K562 (cell line): ENCODE measurements around the gene DCAF15. TPM values are rescaled to one million over a fixed set of nuclear protein-coding genes. Genes with fewer than 3 reads are reported as not detected.
A peak's percentile ranks its signal among the peaks of the same experiment; 100 is the strongest.

Source experiments
- ATAC-seq: fragments of 200-7000 bp; cut with Tn5 transposase; 3 replicates; pipeline ENCODE4 v1.9.1; 2020; ENCODE audit warnings: moderate library complexity
- BruUV-seq: library from RNA; stranded (reverse); fragments of 400-500 nt; replicated peaks from 2 replicates; lab custom pipeline; 2021; lab: Mats Ljungman, UMichigan
- CTCF ChIA-PET: fragments of 300-600 bp; formaldehyde crosslinking; extraction: SDS; loops from one replicate; lab custom pipeline; 2021; ENCODE audit warnings: low intra/inter-chr PET ratio; lab: Yijun Ruan, JAX
- POLR2A ChIA-PET: fragments of 300-600, 350-650 bp; sonication (Branson Sonifier 250); formaldehyde crosslinking; extraction: SDS; loops from one replicate; lab custom pipeline; 2021; ENCODE audit warnings: antibody characterized with exemption, inconsistent platforms; lab: Yijun Ruan, JAX
- DNase-seq, 4 experiments: peaks; one replicate each; pipeline versions ENCODE4 v3.0.0 to v3.0.0-alpha.2; 2011 to 2018; ENCODE audit warnings: low spot score in 3 of 4, mixed read lengths in 3 of 4; ENCODE audit errors: extremely low read depth in 1 of 4
- FAIRE-seq: peaks from 2 replicates; lab custom pipeline; 2011; peaks lifted over from hg19 to GRCh38; lab: Jason Lieb, UNC
- H2AFZ ChIP-seq: 2 replicates; pipeline ENCODE4 v1.6.0; 2011; ENCODE audit warnings: low read depth, low read length, control low read depth, inconsistent platforms
- H3K27ac ChIP-seq: fragments of 200-600 bp; 3 replicates; pipeline ENCODE4 v1.8.0; 2011; ENCODE audit warnings: low read depth, mild to moderate bottlenecking, control low read depth, inconsistent platforms, low read length, moderate library complexity, mixed read lengths; ENCODE audit errors: extremely low read depth
- H3K27me3 ChIP-seq, 2 experiments: fragments of 300-600 bp in 1 of 2; 2 replicates in 1 of 2; 3 replicates in 1 of 2; pipeline versions ENCODE4 v1.6.0 to v1.8.0; 2011; ENCODE audit warnings: inconsistent platforms in 2 of 2, low read length in 2 of 2, mild to moderate bottlenecking in 1 of 2, mixed read lengths in 1 of 2, moderate library complexity in 1 of 2; ENCODE audit not compliant: control insufficient read depth in 2 of 2, insufficient read depth in 2 of 2
- H3K36me3 ChIP-seq: fragments of 300-600 bp; 3 replicates; pipeline ENCODE4 v1.8.0; 2011; ENCODE audit warnings: mild to moderate bottlenecking, low read length, inconsistent platforms; ENCODE audit not compliant: control insufficient read depth, insufficient read depth
- H3K4me1 ChIP-seq, 2 experiments: fragments of 200-600 bp in 1 of 2; replicated peaks in 1 of 2; 2 replicates in 1 of 2; 3 replicates in 1 of 2; pipeline versions ENCODE4 v1.5.1 to v1.8.0; 2011; ENCODE audit warnings: inconsistent platforms in 2 of 2, low read length in 2 of 2, mild to moderate bottlenecking in 1 of 2, mixed read lengths in 1 of 2, moderate library complexity in 1 of 2; ENCODE audit not compliant: control insufficient read depth in 2 of 2, insufficient read depth in 2 of 2
- H3K4me2 ChIP-seq: 2 replicates; pipeline ENCODE4 v1.6.1; 2011; ENCODE audit warnings: low read length, control low read depth, inconsistent platforms, mixed read lengths; ENCODE audit not compliant: insufficient read depth
- H3K4me3 ChIP-seq: fragments of 200-600 bp; sonication (generic), shearing (Covaris generic); 2 replicates; pipeline ENCODE4 v1.5.1; 2016; ENCODE audit warnings: control low read depth, inconsistent platforms
- H3K79me2 ChIP-seq: fragments of 200-600 bp; 3 replicates; pipeline ENCODE4 v1.8.0; 2011; ENCODE audit warnings: low read length, inconsistent platforms; ENCODE audit not compliant: control insufficient read depth, insufficient read depth
- H3K9ac ChIP-seq, 2 experiments: 2 replicates each; pipeline versions ENCODE4 v1.6.0 to v1.6.1; 2011; ENCODE audit warnings: low read depth in 2 of 2, low read length in 2 of 2, control low read depth in 1 of 2, inconsistent platforms in 1 of 2, mild to moderate bottlenecking in 1 of 2, mixed read lengths in 1 of 2; ENCODE audit not compliant: insufficient read depth in 1 of 2
- H3K9me1 ChIP-seq: one replicate; pipeline ENCODE4 v1.6.0; 2011; ENCODE audit warnings: inconsistent platforms, mild to moderate bottlenecking, low read length, moderate library complexity; ENCODE audit not compliant: control insufficient read depth, insufficient read depth
- H3K9me3 ChIP-seq: replicated peaks from 2 replicates; pipeline ENCODE4 v1.5.1; 2011; ENCODE audit warnings: low read depth, low read length, inconsistent platforms; ENCODE audit not compliant: control insufficient read depth, insufficient read depth
- H4K20me1 ChIP-seq: replicated peaks from 2 replicates; pipeline ENCODE4 v1.6.1; 2011; ENCODE audit warnings: low read length, inconsistent platforms, mixed read lengths; ENCODE audit not compliant: control insufficient read depth, insufficient read depth
- ZNF586 ChIP-seq: fragments of 450-650 bp; formaldehyde crosslinking; conservative IDR thresholded peaks from 2 replicates; pipeline ENCODE4 v1.4.0; 2020; ENCODE audit warnings: mild to moderate bottlenecking, moderate library complexity
- WGBS: fragments of 100-300 bp; shearing (Covaris generic); methylation state at CpG from one replicate; pipeline ENCODE4 v1.1.6; 2016; ENCODE audit warnings: low coverage, mixed read lengths; ENCODE audit not compliant: insufficient coverage; ENCODE audit errors: missing lambda C conversion rate; 5-methylcytosine and 5-hydroxymethylcytosine counted together
- in situ Hi-C: fragments of 300-500 bp; cut with MboI; formaldehyde crosslinking; loops from 4 replicates; pipeline ENCODE4 v1.15.0; 2018; ENCODE audit warnings: inconsistent platforms, mixed read lengths
- intact Hi-C: fragments of 100-400 bp; cut with micrococcal nuclease; formaldehyde crosslinking; loops from 2 replicates; pipeline ENCODE4 v1.14.2; 2022
- polyA plus RNA-seq, 8 experiments: library from polyadenylated mRNA; depleted of rRNA in 4 of 8; stranded (reverse) in 5 of 8; unstranded in 3 of 8; fragments of >200 nt; fragmentation: Nextera tagmentation in 2 of 8; fragmentation: Illumina TruSeq in 1 of 8; extraction: Ambion mirVana in 2 of 8; extraction: Trizol in 1 of 8; gene quantifications; 2 replicates each; pipeline versions ENCODE4 v1.2.1 to v1.2.3, GENCODE V29; 2011 to 2014; ENCODE audit warnings: inconsistent platforms in 1 of 8, missing spikeins in 1 of 8
- total RNA-seq, 7 experiments: library from RNA; depleted of rRNA in 6 of 7; stranded (reverse); fragments of >200 nt in 6 of 7; fragmentation: Illumina TruSeq in 2 of 7; extraction: Trizol in 2 of 7; gene quantifications; 2 replicates each; pipeline versions ENCODE4 v1.2.1 to v1.2.3, GENCODE V29; 2011 to 2021; ENCODE audit warnings: low replicate concordance in 1 of 7
- TF ChIP-seq, protein P1 (sequence below), 2 experiments: fragments of 450-650 bp in 1 of 2; sonication (generic) in 1 of 2; formaldehyde crosslinking in 1 of 2; IDR thresholded peaks in 1 of 2; conservative IDR thresholded peaks in 1 of 2; 2 replicates each; pipeline versions ENCODE4 v1.6.1 to v1.8.1; 2016 to 2023; ENCODE audit warnings: mild to moderate bottlenecking in 2 of 2, moderate library complexity in 2 of 2, inconsistent platforms in 1 of 2, missing genetic modification reagents in 1 of 2
- TF ChIP-seq, protein P2 (sequence below): fragments of 200-800 bp; sonication (Bioruptor generic); IDR thresholded peaks from 2 replicates; pipeline ENCODE4 v1.6.1; 2017; ENCODE audit warnings: missing genetic modification characterization, missing compliant biosample characterization

Gene DCAF15
- total and polyA plus RNA-seq, 9 of the 15 experiments (the other 6 are each of a cell fraction or from before 2014, with no cell fraction given) = 0.17 to 68.5 (median 27.7) TPM

DNA sequence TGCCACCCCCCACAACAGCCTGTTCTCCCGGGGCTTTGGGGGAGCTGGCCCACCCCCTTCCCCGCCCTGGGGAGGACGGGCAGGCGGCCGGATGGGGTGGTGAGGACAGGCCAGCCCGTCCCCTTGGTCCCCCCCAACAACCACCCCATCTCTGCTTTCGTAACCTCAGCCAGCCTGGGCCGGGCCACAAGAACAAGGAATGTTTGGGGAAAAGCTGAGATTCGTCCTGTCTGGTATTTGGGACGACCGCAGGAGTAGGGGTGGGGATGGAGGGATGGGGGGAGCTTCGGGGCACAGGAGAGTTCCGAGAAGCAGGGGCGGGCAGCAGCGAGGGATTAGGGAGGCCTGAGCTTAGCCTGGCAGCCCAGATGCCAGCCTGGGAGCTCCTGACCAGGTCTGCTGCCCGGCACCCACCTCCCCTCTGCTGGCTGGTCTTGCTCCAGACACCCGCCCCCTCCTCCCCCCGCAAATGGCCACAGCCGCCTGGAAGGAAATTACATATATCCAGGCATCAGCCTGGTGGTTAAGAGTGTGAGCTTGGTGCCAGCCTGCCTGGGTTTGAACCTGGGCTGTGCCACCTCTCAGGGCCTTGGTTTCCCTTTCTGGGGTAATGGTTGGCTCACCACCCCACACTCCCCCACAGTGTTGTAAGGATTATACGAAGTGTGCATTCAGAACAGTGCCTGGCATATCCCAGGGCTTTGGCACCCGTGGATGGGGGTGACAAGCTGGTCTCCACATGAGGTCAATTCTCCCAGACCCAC is 13.8 kb upstream of the DCAF15 start, which contains the start of gene PODNL1:
Gene PODNL1, minus strand, starts transcription at position 117 of the 764 bp plus-strand sequence. CDS start 236 bp downstream, outside the sequence.
- Histone ChIP-seq H3K27ac (no peak within 1 kb of the TSS), H3K4me2 (no peak within 1 kb of the TSS)
- TF ChIP-seq, protein P1, sequence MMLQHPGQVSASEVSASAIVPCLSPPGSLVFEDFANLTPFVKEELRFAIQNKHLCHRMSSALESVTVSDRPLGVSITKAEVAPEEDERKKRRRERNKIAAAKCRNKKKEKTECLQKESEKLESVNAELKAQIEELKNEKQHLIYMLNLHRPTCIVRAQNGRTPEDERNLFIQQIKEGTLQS (IDR thresholded peaks at IDR 0.05) = no peak
- TF ChIP-seq, protein P1 (CRISPR knock-in tag; conservative IDR thresholded peaks at IDR 0.05) = no peak
- TF ChIP-seq, protein P2, sequence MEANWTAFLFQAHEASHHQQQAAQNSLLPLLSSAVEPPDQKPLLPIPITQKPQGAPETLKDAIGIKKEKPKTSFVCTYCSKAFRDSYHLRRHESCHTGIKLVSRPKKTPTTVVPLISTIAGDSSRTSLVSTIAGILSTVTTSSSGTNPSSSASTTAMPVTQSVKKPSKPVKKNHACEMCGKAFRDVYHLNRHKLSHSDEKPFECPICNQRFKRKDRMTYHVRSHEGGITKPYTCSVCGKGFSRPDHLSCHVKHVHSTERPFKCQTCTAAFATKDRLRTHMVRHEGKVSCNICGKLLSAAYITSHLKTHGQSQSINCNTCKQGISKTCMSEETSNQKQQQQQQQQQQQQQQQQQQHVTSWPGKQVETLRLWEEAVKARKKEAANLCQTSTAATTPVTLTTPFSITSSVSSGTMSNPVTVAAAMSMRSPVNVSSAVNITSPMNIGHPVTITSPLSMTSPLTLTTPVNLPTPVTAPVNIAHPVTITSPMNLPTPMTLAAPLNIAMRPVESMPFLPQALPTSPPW (CRISPR knock-in tag) = peak; percentile 23; the same call in 1 of the 2 replicates
- no peak for TF ChIP-seq ZNF586
- TF ChIP-seq, all 486 proteins: peak for 1
- FAIRE-seq = no peak
- 0 out of 2 replicates have a peak, but pooled peaks cover 4% of the 10 kb centered on the region for H4K20me1 ChIP-seq
- H3K79me2 ChIP-seq = no peaks in the 10 kb centered on the region
- DNase-seq = no peak
- no peak within 1 kb of the TSS for H2AFZ ChIP-seq
- BruUV-seq = no TSS peak
- POLR2A ChIA-PET = no interaction called here
- WGBS = 11% methylated on average over 16 of the region's 21 CpGs
- in situ Hi-C loops (no loop called here), intact Hi-C loops (no loop called here)
- no peaks in the 10 kb centered on the region for H3K9me1 ChIP-seq
- no peak within 1 kb of the TSS for H3K4me3 ChIP-seq
- no peak within 1 kb of the TSS; a peak in 1 of 4 replicates for H3K9ac ChIP-seq
- peaks cover 0 to 3% of the 10 kb centered on the region in 2 experiments; a peak in 2 of 5 replicates for H3K27me3 ChIP-seq
- CTCF ChIA-PET = no interaction called here
- peaks cover 7% of the 10 kb centered on the region; the same call in 1 of the 2 replicates for H3K9me3 ChIP-seq
- H3K4me1 ChIP-seq = peaks cover 0 to 34% of the 10 kb centered on the region in 2 experiments; a peak in 4 of 5 replicates
- no peak for ATAC-seq
- no peaks in the 10 kb centered on the region for H3K36me3 ChIP-seq
